ENCODE results near the gene SDSL.

Gene SDSL

DNA sequence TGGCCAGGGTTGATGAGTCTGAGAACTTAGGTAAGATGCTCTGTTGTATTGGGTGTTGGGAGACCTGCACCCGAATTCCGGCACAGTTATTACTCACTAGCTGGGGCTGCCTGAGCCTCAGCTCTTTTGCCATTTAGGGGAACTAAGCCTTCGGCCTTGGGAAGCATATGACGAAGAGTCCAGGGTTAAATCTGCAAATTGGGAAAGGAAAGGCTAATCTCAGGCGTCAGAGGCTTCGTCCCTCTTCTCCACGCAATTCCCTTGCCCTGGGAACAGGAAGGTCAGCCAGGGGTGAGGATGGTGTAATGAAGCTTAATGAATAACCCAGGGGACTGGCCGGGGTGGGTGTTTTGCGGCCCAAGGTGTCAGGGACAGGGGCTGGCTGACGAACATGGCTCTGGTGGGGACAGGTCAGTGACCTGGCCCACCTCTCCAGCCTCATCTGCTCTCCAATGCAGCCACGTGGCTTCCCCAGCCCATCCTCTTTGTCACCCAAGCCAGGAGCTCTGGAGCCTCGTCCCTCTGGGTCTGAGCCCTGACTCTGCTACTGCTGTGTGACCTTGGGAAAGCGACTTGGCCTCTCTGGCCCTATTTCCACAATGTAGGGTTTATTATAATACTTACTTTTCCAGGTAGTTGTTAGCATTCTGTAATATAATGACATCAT lies 3.8 kb upstream of the SDSL start:
- Histone ChIP-seq H3K36me3 (ENCODE audit: control insufficient read depth, insufficient read depth, low read length) (no peaks in the 10 kb centered on the region), H3K27me3 (replicated peaks; ENCODE audit: control insufficient read depth, insufficient read depth, low read length) (no peaks in the 10 kb centered on the region; the same call in 1 of the 2 replicates), H3K4me3 (replicated peaks; ENCODE audit: low read depth, low read length) (no peak overlapping the region)
- DNase-seq (ENCODE audit: extremely low read depth, insufficient read length): no peak
- TF ChIP-seq, protein P1, sequence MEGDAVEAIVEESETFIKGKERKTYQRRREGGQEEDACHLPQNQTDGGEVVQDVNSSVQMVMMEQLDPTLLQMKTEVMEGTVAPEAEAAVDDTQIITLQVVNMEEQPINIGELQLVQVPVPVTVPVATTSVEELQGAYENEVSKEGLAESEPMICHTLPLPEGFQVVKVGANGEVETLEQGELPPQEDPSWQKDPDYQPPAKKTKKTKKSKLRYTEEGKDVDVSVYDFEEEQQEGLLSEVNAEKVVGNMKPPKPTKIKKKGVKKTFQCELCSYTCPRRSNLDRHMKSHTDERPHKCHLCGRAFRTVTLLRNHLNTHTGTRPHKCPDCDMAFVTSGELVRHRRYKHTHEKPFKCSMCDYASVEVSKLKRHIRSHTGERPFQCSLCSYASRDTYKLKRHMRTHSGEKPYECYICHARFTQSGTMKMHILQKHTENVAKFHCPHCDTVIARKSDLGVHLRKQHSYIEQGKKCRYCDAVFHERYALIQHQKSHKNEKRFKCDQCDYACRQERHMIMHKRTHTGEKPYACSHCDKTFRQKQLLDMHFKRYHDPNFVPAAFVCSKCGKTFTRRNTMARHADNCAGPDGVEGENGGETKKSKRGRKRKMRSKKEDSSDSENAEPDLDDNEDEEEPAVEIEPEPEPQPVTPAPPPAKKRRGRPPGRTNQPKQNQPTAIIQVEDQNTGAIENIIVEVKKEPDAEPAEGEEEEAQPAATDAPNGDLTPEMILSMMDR (IDR thresholded peaks at IDR 0.05; ENCODE audit: insufficient read depth, low read length, poor library complexity, severe bottlenecking): no peak

DNA sequence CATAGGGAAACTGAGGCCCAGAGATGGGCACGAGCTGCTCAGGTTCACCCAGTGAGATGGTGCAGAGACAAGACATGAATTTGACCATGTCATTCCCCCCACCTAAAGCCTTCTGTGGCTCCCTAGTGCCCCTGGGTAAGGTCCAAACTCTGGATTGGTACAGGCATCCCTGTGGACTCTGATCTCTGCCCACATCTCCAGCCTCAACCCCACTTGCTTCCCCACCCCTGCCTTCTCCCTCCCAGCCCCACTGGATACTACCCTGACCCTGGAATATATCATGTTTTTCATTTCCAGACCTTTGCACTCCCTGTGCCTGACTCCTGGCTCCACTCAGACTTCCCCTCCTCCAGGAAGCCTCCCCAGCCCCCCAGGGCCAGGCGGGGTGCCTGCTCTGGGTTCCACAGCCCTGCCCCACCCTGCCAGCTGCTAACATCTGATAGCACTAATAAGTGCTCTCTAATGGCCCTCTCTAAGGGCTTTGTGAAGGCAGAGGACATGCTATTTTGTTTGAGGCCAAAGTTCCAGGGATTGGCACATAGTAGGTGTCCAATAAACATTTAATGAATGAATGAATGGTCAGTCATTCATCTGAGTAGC lies 1.1 kb upstream of the SDSL start:
- Histone ChIP-seq H3K4me3 (replicated peaks; ENCODE audit: low read depth, low read length) (no peak overlapping the region), H3K27me3 (replicated peaks; ENCODE audit: control insufficient read depth, insufficient read depth, low read length) (no peaks in the 10 kb centered on the region), H3K36me3 (ENCODE audit: control insufficient read depth, insufficient read depth, low read length) (no peaks in the 10 kb centered on the region)
- DNase-seq (ENCODE audit: extremely low read depth, insufficient read length): no peak
- TF ChIP-seq, protein P1 (IDR thresholded peaks at IDR 0.05; ENCODE audit: insufficient read depth, low read length, poor library complexity, severe bottlenecking): no peak

DNA sequence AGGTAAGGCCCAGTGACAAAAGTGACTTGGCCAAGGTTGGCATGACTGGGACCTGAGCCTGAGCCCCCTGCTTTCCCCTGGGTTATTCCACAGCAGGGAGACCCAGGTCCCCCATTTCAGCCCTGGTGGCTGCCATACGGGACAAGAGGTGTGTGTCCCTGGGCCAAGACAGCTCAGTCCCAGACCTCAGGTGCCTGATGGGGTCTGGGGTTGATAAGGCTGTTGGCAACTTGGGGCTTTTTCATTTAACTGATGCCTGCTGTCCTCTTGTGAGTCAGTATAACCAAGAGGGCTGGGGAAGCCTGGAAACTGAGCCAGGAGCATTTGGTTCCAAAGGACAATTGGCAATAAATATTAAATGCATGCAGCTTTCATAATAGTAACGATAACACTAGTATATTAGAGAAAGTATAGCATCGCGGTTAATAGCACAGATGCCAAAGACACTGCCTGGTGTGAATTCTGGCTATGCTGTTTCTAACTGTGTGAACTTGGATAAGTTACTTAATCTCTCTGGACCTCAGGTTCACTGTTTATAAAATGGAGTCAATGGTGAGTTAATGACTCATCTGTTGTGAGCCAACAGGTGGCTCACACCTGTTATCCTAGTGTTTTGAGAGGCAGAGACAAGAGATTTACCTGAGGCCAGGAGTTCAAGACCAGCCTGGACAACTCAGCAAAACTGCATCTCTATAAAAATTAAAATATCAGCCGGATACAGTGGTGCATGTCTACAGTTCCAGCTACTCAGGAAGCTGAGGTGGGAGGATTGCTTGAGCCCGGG lies 898 bp downstream of the SDSL start:
- peak overlapping the region; percentile 66 for H3K4me3 ChIP-seq (replicated peaks; ENCODE audit: low read depth, low read length)
- H3K27me3 ChIP-seq (replicated peaks; ENCODE audit: control insufficient read depth, insufficient read depth, low read length): no peaks in the 10 kb centered on the region
- TF ChIP-seq, protein P1 (IDR thresholded peaks at IDR 0.05; ENCODE audit: insufficient read depth, low read length, poor library complexity, severe bottlenecking): no peak

DNA sequence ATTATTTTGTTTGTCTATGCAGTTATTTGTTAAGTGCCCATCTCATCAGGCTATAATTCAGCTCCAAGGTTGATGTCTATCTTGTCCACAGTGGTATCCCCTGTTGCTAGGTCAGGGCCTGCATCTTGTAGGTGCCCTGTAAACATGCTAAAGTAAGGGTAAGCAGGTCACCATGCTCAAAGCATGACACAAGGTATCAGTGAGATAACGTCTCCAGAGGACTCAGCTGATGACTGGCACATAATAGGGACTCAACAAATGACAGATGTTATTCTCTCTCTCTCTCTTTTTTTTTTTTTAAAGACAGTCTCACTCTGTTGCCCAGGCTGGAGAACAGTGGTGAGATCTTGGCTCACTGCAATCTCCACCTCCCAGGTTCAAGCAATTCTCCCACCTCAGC lies 2.3 kb downstream of the SDSL start:
- no peak for DNase-seq (ENCODE audit: extremely low read depth, insufficient read length)
- H3K27me3 ChIP-seq (replicated peaks; ENCODE audit: control insufficient read depth, insufficient read depth, low read length): peaks cover 1% of the 10 kb centered on the region; the same call in 1 of the 2 replicates
- H3K36me3 ChIP-seq (ENCODE audit: control insufficient read depth, insufficient read depth, low read length): no peaks in the 10 kb centered on the region
- no peak overlapping the region for H3K4me3 ChIP-seq (replicated peaks; ENCODE audit: low read depth, low read length)
- TF ChIP-seq, protein P1 (IDR thresholded peaks at IDR 0.05; ENCODE audit: insufficient read depth, low read length, poor library complexity, severe bottlenecking): no peak

More for the DNA sequence above, 898 bp downstream of the SDSL start:
- no peak for DNase-seq (ENCODE audit: extremely low read depth, insufficient read length)
- H3K36me3 ChIP-seq (ENCODE audit: control insufficient read depth, insufficient read depth, low read length): no peaks in the 10 kb centered on the region

DNA sequence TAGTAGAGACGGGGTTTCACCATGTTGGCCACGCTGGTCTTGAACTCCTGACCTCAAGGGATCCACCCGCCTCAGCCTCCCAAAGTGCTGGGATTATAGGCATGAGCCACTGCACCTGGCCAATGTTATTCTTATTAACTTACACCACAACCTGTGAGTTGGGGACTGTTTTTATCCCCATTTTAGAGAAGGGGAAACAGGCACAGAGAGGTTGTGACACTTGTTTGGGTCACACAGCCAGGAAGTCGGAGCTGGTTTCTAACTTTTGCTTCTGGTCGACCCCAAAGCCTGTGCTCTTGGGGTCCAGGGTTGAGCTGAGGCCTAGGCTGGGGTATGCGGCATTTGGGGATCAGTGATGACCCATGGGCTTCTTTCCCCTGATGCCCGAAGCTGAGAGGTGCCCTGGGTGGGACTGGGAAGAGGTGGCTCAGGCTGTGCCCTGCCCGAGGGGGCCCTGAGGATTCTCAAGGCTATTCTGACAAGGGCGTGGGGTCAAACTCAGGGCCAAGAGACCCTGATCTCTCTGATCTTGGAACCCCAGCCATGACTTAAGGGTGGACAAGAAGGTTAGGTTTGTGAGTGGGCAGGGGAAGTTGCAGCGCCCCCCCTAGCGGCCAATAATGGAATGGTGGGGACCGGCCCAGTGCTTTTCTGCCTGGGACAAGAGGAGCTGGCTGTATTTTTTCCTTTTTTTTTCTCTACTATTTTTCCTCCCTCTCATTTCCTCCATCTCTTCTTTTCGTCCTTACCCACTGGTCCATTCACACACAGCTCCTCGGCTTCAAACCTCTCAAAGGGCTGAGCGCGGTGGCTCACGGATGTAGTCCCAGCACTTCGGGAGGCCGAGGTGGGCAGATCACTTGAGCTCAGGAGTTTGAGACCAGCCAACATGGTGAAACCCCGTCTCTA lies 3.0 kb downstream of the SDSL start:
- H3K36me3 ChIP-seq (ENCODE audit: control insufficient read depth, insufficient read depth, low read length): no peaks in the 10 kb centered on the region
- TF ChIP-seq, protein P1 (IDR thresholded peaks at IDR 0.05; ENCODE audit: insufficient read depth, low read length, poor library complexity, severe bottlenecking): peak; percentile 87
- H3K4me3 ChIP-seq (replicated peaks; ENCODE audit: low read depth, low read length): no peak overlapping the region

More for the DNA sequence above, 3.0 kb downstream of the SDSL start:
- peaks cover 1% of the 10 kb centered on the region; the same call in 1 of the 2 replicates for H3K27me3 ChIP-seq (replicated peaks; ENCODE audit: control insufficient read depth, insufficient read depth, low read length)
- DNase-seq (ENCODE audit: extremely low read depth, insufficient read length): peak; percentile 50
